NCI-H2107 treated with DMSO at 0.1 percent for 48 hours (cell line): ENCODE data around the gene IFT80.
"Not testable (repeated sequence)": the region's sequence is repeated elsewhere in the genome, so short reads cannot be mapped to it uniquely, and the experiment has no call there.

Experiments used
- DNase-seq: peaks from one replicate; lab custom pipeline; 2025; ENCODE audit not compliant: unreplicated experiment; lab: John Stamatoyannopoulos, UW

IFT80 gene

GRCh38 chr3:160280836-160281235, 118.2 kb downstream of the IFT80 start:
- no peak for DNase-seq

GRCh38 chr3:160279657-160280056, 119.4 kb downstream of the IFT80 start:
- no peak for DNase-seq

- DNase-seq, result no peak
Measured at GRCh38 chr3:160278210-160278609, 120.8 kb downstream of the IFT80 start.

GRCh38 chr3:160265088-160265487, 133.9 kb downstream of the IFT80 start:
- no peak for DNase-seq

GRCh38 chr3:160260587-160261270, 138.3 kb downstream of the IFT80 start:
- DNase-seq, result no peak

GRCh38 chr3:160259589-160259988, 139.4 kb downstream of the IFT80 start:
- DNase-seq, result no peak

- DNase-seq, result no peak
Measured at GRCh38 chr3:160257606-160258005, 141.4 kb downstream of the IFT80 start.

- no peak for DNase-seq
Measured at GRCh38 chr3:160253298-160253697, 145.7 kb downstream of the IFT80 start.

- no peak for DNase-seq
Measured at GRCh38 chr3:160247766-160248165, 151.3 kb downstream of the IFT80 start.

GRCh38 chr3:160245261-160245800, 153.7 kb downstream of the IFT80 start:
- DNase-seq, result no peak

- not testable (repeated sequence) for DNase-seq
Measured at GRCh38 chr3:160240719-160241118, 158.3 kb downstream of the IFT80 start.

GRCh38 chr3:160232014-160232413, 167.0 kb downstream of the IFT80 start:
- DNase-seq, result no peak

- no peak for DNase-seq
Measured at GRCh38 chr3:160227419-160227818, 171.6 kb downstream of the IFT80 start.

- peak; percentile 20 for DNase-seq
Measured at GRCh38 chr3:160226026-160226907, 172.8 kb downstream of the IFT80 start.

GRCh38 chr3:160225176-160226025, 173.6 kb downstream of the IFT80 start, which contains the start of gene C3orf80:
C3orf80 (plus strand) TSS chr3:160225422; CDS start chr3:160225636, 214 bp downstream.
- DNase-seq, result peak; percentile 24

- peak; percentile 31 for DNase-seq
Measured at GRCh38 chr3:160224811-160225175, 174.2 kb downstream of the IFT80 start.

- DNase-seq, result no peak
Measured at GRCh38 chr3:160224256-160224655, 174.8 kb downstream of the IFT80 start.

- DNase-seq, result no peak
Measured at GRCh38 chr3:160221019-160221418, 178.0 kb downstream of the IFT80 start.

GRCh38 chr3:160220038-160220437, 179.0 kb downstream of the IFT80 start:
- DNase-seq, result no peak

- no peak for DNase-seq
Measured at GRCh38 chr3:160218136-160218535, 180.9 kb downstream of the IFT80 start.

- no peak for DNase-seq
Measured at GRCh38 chr3:160217675-160218074, 181.3 kb downstream of the IFT80 start.
